Mesenchymal stem cell (in vitro differentiated cells and primary cell): Measurements from ENCODE around the gene MYO15B.
"Not testable (repeated sequence)": the region's sequence is repeated elsewhere in the genome, so short reads cannot be mapped to it uniquely, and the experiment has no call there.

Experiments used
- DNase-seq: peaks from one replicate; pipeline ENCODE4 v3.0.0-alpha.2; 2013
- H2AFZ ChIP-seq: one replicate; pipeline ENCODE4 v1.6.1; 2013; ENCODE audit warnings: low read depth, mild to moderate bottlenecking, control low read depth, inconsistent platforms, low read length, moderate library complexity
- H2AK5ac ChIP-seq: 2 replicates; pipeline ENCODE4 v1.6.1; 2013; ENCODE audit warnings: low read length, moderate library complexity, mild to moderate bottlenecking, inconsistent platforms; ENCODE audit not compliant: severe bottlenecking
- H2BK120ac ChIP-seq: one replicate; pipeline ENCODE4 v1.6.1; 2013; ENCODE audit warnings: low read depth, mild to moderate bottlenecking, inconsistent platforms, low read length, moderate library complexity
- H2BK12ac ChIP-seq, 2 experiments: one replicate each; pipeline ENCODE4 v1.6.1; 2013; ENCODE audit warnings: inconsistent platforms in 2 of 2, low read length in 2 of 2, mild to moderate bottlenecking in 2 of 2, moderate library complexity in 2 of 2, control low read depth in 1 of 2
- H2BK15ac ChIP-seq: one replicate; pipeline ENCODE4 v1.6.1; 2013; ENCODE audit warnings: mild to moderate bottlenecking, low read depth, inconsistent platforms; ENCODE audit not compliant: poor library complexity, severe bottlenecking
- H2BK5ac ChIP-seq: 2 replicates; pipeline ENCODE4 v1.6.1; 2013; ENCODE audit warnings: low read depth, mild to moderate bottlenecking, low read length, control low read depth, inconsistent platforms; ENCODE audit not compliant: poor library complexity, severe bottlenecking
- H3K14ac ChIP-seq, 2 experiments: one replicate each; pipeline ENCODE4 v1.6.1; 2013; ENCODE audit warnings: inconsistent platforms in 2 of 2, low read length in 2 of 2, control low read depth in 1 of 2, mild to moderate bottlenecking in 1 of 2, moderate library complexity in 1 of 2
- H3K18ac ChIP-seq, 2 experiments: one replicate each; pipeline ENCODE4 v1.6.1; 2013; ENCODE audit warnings: inconsistent platforms in 2 of 2, low read length in 2 of 2, control low read depth in 1 of 2, low read depth in 1 of 2, mild to moderate bottlenecking in 1 of 2
- H3K23ac ChIP-seq, 2 experiments: one replicate each; pipeline ENCODE4 v1.6.1; 2013; ENCODE audit warnings: inconsistent platforms in 2 of 2, low read length in 2 of 2, mild to moderate bottlenecking in 2 of 2, moderate library complexity in 2 of 2, control low read depth in 1 of 2
- H3K27ac ChIP-seq: 2 replicates; pipeline ENCODE4 v1.5.1; 2013; ENCODE audit warnings: mild to moderate bottlenecking, moderate library complexity, low read length, control low read depth, inconsistent platforms; ENCODE audit not compliant: poor library complexity, severe bottlenecking
- H3K27me3 ChIP-seq, 2 experiments: 2 replicates each; pipeline versions ENCODE4 v1.6.1 to v1.7.0; 2013; ENCODE audit warnings: low read length in 2 of 2, mild to moderate bottlenecking in 2 of 2, moderate library complexity in 2 of 2, control low read depth in 1 of 2, inconsistent platforms in 1 of 2; ENCODE audit not compliant: control insufficient read depth in 1 of 2, insufficient read depth in 1 of 2
- H3K36me3 ChIP-seq, 2 experiments: 2 replicates each; pipeline versions ENCODE4 v1.6.1 to v1.7.0; 2013; ENCODE audit warnings: low read length in 2 of 2, control low read depth in 1 of 2, inconsistent platforms in 1 of 2, low read depth in 1 of 2, mild to moderate bottlenecking in 1 of 2; ENCODE audit not compliant: insufficient read depth in 2 of 2, control insufficient read depth in 1 of 2
- H3K4ac ChIP-seq, 2 experiments: one replicate each; pipeline ENCODE4 v1.6.1; 2013; ENCODE audit warnings: inconsistent platforms in 2 of 2, low read length in 2 of 2, mild to moderate bottlenecking in 2 of 2, moderate library complexity in 2 of 2, control low read depth in 1 of 2, low read depth in 1 of 2
- H3K4me1 ChIP-seq: 2 replicates; pipeline ENCODE4 v1.6.1; 2013; ENCODE audit warnings: low read depth, low read length, control low read depth; ENCODE audit not compliant: control insufficient read depth, insufficient read depth
- H3K4me2 ChIP-seq: 2 replicates; pipeline ENCODE4 v1.6.1; 2013; ENCODE audit warnings: low read length, mild to moderate bottlenecking, inconsistent platforms; ENCODE audit not compliant: poor library complexity, severe bottlenecking
- H3K4me3 ChIP-seq, 2 experiments: 2 replicates each; pipeline versions ENCODE4 v1.5.1 to v1.7.0; 2013; ENCODE audit warnings: low read length in 2 of 2, mild to moderate bottlenecking in 2 of 2, control low read depth in 1 of 2, low read depth in 1 of 2; ENCODE audit not compliant: insufficient read depth in 1 of 2
- H3K79me1 ChIP-seq: replicated peaks from 2 replicates; pipeline ENCODE4 v1.6.1; 2013; ENCODE audit warnings: mild to moderate bottlenecking, control low read depth, low read length, inconsistent platforms; ENCODE audit not compliant: poor library complexity, severe bottlenecking
- H3K9ac ChIP-seq: 2 replicates; pipeline ENCODE4 v1.7.0; 2013; ENCODE audit warnings: mild to moderate bottlenecking, low read length, moderate library complexity
- H3K9me3 ChIP-seq: 2 replicates; pipeline ENCODE4 v1.7.0; 2013; ENCODE audit warnings: mild to moderate bottlenecking, low read length; ENCODE audit not compliant: control insufficient read depth
- H4K8ac ChIP-seq: one replicate; pipeline ENCODE4 v1.6.1; 2013; ENCODE audit warnings: inconsistent platforms, mild to moderate bottlenecking, low read length, moderate library complexity
- H4K91ac ChIP-seq: one replicate; pipeline ENCODE4 v1.6.1; 2013; ENCODE audit warnings: mild to moderate bottlenecking, low read length, inconsistent platforms
- WGBS: methylation state at CpG from one replicate; pipeline ENCODE4 v1.1.7; 2013; ENCODE audit warnings: mixed read lengths; 5-methylcytosine and 5-hydroxymethylcytosine counted together

MYO15B gene

DNA sequence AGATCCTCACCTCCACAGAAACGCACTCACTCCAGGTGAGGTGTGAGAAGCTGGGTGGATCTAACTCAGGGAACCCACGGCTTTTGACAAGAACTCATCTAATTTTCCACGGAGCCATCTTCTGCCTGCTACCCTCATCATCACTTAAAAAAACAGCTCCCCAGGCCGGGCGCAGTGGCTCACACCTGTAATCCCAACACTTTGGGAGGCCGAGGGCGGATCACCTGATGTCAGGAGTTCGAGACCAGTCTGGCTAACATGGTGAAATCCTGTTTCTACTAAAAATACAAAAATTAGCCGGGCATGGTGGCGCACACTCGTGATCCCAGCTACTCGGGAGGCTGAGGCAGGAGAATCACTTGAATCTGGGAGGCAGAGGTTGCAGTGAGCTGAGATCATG is 50.4 kb downstream of the MYO15B start:
- H4K91ac ChIP-seq, H3K27me3 ChIP-seq, DNase-seq, H2BK120ac ChIP-seq, H3K18ac ChIP-seq, H3K79me1 ChIP-seq, H2AK5ac ChIP-seq, H3K4me3 ChIP-seq, H3K14ac ChIP-seq, H3K23ac ChIP-seq, H2AFZ ChIP-seq, H4K8ac ChIP-seq, H3K9ac ChIP-seq, H2BK15ac ChIP-seq, H2BK5ac ChIP-seq, H3K27ac ChIP-seq, H2BK12ac ChIP-seq, H3K9me3 ChIP-seq, H3K4me2 ChIP-seq, H3K4ac ChIP-seq: not testable (repeated sequence)
- Histone ChIP-seq H3K36me3 (peaks cover 0 to 49% of the 10 kb centered on the region in 2 experiments), H3K4me1 (peaks cover 41% of the 10 kb centered on the region)
- WGBS, result 92% methylated on average over 12 of the region's 12 CpGs

DNA sequence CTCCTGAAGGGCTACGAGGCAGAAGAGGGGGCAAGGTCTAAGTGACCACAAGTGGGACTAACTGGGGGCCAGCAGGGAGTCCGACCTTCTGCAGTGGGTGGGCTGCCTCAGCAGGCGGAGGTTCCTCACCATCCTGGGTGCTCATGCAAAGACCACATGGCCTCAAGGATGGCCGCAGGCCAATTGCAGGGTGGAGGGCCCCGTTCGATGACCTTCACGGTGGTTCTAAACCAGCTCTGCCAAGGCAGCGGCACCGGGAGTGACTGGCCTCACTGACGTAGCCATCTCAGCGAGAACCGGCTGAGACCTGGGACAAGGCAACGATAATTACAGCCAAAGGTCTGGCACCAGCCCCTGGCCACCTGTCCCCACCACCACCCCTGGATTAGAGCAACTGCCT is 51.3 kb downstream of the MYO15B start:
- H2BK120ac ChIP-seq, result no peak overlapping the region
- WGBS, result 95% methylated on average over 13 of the region's 13 CpGs

GRCh38 chr17:75639327-75639726 is 51.7 kb downstream of the MYO15B start:
- Histone ChIP-seq H3K14ac (no peak overlapping the region), H3K4me1 (peaks cover 30% of the 10 kb centered on the region), H3K9me3 (no peaks in the 10 kb centered on the region), H3K27ac (no peak overlapping the region), H3K18ac (no peak overlapping the region), H2BK120ac (no peak overlapping the region), H3K4me2 (no peak overlapping the region), H3K4ac (no peak overlapping the region), H3K23ac (no peak overlapping the region), H3K36me3 (peaks cover 0 to 58% of the 10 kb centered on the region in 2 experiments), H3K9ac (no peak overlapping the region), H3K79me1 (peaks cover 11% of the 10 kb centered on the region), H2BK12ac (no peak overlapping the region), H2AK5ac (no peak overlapping the region), H4K91ac (no peak overlapping the region), H3K4me3 (no peak overlapping the region), H2AFZ (no peak overlapping the region), H3K27me3 (no peaks in the 10 kb centered on the region), H2BK15ac (no peak overlapping the region), H4K8ac (no peak overlapping the region), H2BK5ac (no peak overlapping the region)
- no peak for DNase-seq
- 100% methylated on average over 2 of the region's 3 CpGs for WGBS

More for the DNA sequence above, 51.3 kb downstream of the MYO15B start:
- no peak overlapping the region for H2AK5ac ChIP-seq
- no peaks in the 10 kb centered on the region for H3K9me3 ChIP-seq
- no peak overlapping the region for H2BK15ac ChIP-seq
- H2BK5ac ChIP-seq, result no peak overlapping the region
- no peak overlapping the region for H4K91ac ChIP-seq
- H3K23ac ChIP-seq, result no peak overlapping the region
- H3K27ac ChIP-seq, result no peak overlapping the region
- DNase-seq, result no peak
- H2AFZ ChIP-seq, result no peak overlapping the region
- H3K18ac ChIP-seq, result no peak overlapping the region
- H3K4me1 ChIP-seq, result peaks cover 35% of the 10 kb centered on the region
- no peak overlapping the region for H3K4me3 ChIP-seq
- peaks cover 0 to 58% of the 10 kb centered on the region in 2 experiments for H3K36me3 ChIP-seq
- no peaks in the 10 kb centered on the region for H3K27me3 ChIP-seq
- H2BK12ac ChIP-seq, result no peak overlapping the region
- H3K4ac ChIP-seq, result no peak overlapping the region
- H3K4me2 ChIP-seq, result no peak overlapping the region
- H4K8ac ChIP-seq, result no peak overlapping the region
- H3K9ac ChIP-seq, result no peak overlapping the region
- H3K14ac ChIP-seq, result no peak overlapping the region
- H3K79me1 ChIP-seq, result peaks cover 11% of the 10 kb centered on the region

GRCh38 chr17:75639771-75640555 is 52.4 kb downstream of the MYO15B start:
- WGBS, result 95% methylated on average over 30 of the region's 30 CpGs
- H2BK5ac ChIP-seq, result no peak overlapping the region
- peaks cover 11% of the 10 kb centered on the region for H3K79me1 ChIP-seq
- no peak overlapping the region for H3K4me2 ChIP-seq
- H3K18ac ChIP-seq, result no peak overlapping the region
- H3K4ac ChIP-seq, result no peak overlapping the region
- H3K4me3 ChIP-seq, result no peak overlapping the region
- H3K27me3 ChIP-seq, result no peaks in the 10 kb centered on the region
- H3K9ac ChIP-seq, result no peak overlapping the region
- H2AFZ ChIP-seq, result no peak overlapping the region
- no peaks in the 10 kb centered on the region for H3K9me3 ChIP-seq
- peaks cover 24% of the 10 kb centered on the region for H3K4me1 ChIP-seq
- no peak overlapping the region for H3K23ac ChIP-seq
- no peak overlapping the region for H3K27ac ChIP-seq
- no peak overlapping the region for H2AK5ac ChIP-seq
- H2BK120ac ChIP-seq, result no peak overlapping the region
- H3K36me3 ChIP-seq, result peaks cover 0 to 57% of the 10 kb centered on the region in 2 experiments
- H2BK12ac ChIP-seq, result no peak overlapping the region
- no peak overlapping the region for H4K91ac ChIP-seq
- no peak overlapping the region for H3K14ac ChIP-seq
- no peak for DNase-seq
- H2BK15ac ChIP-seq, result no peak overlapping the region
- no peak overlapping the region for H4K8ac ChIP-seq
